H4 (cell line): ENCODE measurements around the gene NKTR. TPM values are rescaled to one million over a fixed set of nuclear protein-coding genes. Genes with fewer than 3 reads are reported as not detected.
"Not testable (repeated sequence)": the region's sequence is repeated elsewhere in the genome, so short reads cannot be mapped to it uniquely, and the experiment has no call there.

Experiments
- DNase-seq: peaks from one replicate; pipeline ENCODE4 v3.0.0-alpha.2; 2015; ENCODE audit warnings: low spot score
- total RNA-seq: library from RNA; depleted of rRNA; stranded (reverse); fragments of >200 nt; shearing (Covaris generic); gene quantifications from 2 replicates; pipeline ENCODE4 v1.2.3, GENCODE V29; 2014; rRNA removed

The NKTR gene
- 3.8 and 6.2 TPM in 2 replicates for total RNA-seq

DNA sequence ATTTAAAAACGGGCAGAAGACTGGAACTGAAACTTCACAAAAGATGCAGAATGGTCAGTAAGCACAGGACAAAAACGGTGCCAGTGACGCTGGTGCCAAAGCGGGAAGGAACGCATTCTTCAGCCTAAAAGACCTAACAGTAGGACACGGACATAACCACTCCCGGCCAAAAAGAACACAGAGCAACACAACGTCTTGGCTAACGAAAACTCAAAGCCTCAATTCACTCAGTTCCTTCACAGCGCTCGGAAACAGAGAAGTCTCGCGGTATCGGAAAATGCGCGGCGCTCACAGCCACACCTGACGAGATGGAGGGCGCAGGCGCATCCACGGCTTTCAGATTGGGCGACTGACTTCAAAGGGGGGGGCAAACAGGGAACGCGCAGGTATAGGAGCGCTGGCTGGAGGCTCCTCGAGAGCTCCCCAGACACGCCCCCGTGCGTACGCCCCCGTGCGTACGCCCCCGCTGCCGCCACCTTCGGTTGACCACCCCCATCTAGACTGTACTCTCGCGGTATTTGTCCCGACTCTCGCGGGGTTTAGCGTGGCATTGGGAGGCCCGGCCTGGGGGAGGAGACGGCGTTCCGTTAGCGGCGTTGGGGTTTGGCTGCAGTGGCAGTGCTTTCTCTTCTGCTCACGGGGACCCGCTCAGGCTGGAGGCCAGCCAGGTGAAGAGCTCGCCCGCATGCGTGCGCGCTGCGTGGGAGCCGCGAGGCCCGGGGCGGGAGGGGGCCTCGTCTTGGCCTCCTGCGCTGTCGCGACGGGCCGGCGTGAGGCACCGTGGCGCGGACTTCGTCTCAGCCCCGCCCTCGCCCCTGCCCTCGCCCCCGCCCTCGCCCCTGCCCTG is at the start of gene NKTR:
Gene NKTR (plus strand): TSS at position 576 of the 847 bp plus-strand sequence. CDS start 321 bp downstream, outside the sequence.
- DNase-seq, result peak; percentile 96

GRCh38 chr3:42552830-42553229 is 47.7 kb upstream of the NKTR start:
- no peak for DNase-seq

DNA sequence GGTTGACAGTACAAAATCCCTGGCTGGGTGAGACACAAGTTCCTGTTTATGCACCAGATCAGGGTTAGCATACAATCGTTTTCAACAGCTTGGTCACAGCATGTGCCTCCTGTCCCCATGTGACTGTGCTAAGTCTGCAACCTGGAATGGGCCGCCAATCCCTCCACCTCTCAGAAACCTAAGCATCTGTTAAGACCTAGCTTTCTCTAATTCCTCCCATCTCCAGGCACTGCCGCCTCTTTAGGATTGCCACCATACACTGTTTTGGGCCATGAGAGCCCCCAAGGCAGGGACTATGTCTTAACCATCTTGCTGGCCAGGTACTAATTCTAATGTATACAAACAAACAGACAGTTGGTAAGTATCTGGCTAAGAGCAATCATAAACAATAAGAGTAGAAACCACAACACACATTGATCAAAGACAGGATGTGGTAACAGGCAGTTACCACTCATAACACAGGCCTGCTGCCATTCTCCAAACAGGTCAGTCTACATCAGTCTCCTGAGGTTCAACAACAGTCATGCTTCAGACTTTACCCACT is 44.3 kb upstream of the NKTR start:
- no peak for DNase-seq

GRCh38 chr3:42556817-42557216 is 43.7 kb upstream of the NKTR start:
- not testable (repeated sequence) for DNase-seq

DNA sequence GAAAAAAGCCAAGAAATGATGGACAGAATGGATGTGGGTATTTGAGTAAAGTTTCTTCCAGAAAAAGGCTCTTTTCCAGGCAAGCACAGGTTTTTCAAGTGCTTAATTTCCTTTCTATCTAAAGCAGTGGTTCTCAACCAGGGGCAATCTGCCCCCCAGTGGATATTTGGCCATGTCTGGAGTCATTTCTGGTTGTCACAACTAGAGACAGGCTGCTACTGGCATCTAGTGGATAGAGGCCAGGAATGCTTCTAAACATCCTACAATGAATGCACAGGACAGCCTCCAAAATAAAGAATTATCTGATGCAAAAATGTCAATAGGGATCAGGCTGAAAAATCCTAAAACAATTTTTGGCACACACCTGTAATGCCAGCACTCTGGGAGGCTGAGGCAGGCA is 42.6 kb upstream of the NKTR start:
- DNase-seq, result no peak

DNA sequence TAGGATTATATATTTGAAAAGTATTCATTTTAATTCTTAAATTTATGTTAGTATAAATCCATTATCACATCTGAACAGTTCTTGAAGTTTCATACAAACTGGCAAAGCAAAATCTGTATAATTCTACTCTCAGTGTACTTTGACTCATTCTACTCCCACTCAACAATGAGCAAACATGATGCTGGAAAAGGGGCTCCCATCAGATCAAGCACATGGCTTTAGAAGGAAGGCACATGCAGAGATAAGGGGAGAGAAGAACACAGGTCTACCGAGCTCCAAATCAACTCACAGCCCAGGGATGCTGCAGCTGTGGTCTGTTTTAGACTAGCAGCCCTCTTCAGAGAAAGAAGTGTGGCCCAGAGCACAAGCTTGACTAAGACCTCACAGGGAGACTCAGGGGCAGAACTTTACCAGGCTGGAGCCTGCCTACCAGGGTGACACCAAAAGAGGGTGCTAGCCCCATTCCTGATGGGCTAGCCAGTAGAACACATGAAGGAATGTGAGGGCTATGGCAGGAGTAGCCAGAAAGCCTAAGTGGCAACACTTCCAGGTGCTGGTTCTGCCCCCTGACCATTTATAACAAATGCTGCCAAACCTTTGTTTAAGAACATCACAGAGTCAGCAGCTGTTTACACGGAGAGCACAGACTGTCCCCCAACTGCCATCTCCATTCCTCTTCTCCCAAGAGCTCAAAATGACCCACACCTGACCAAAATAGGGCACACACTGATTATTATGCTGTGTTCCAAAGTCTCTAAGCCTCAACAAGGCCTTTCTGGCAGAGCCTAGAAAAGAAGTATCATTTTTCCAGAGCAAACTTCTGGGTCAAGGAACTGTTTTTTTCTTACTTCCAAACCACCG is 38.2 kb upstream of the NKTR start:
- no peak for DNase-seq

DNA sequence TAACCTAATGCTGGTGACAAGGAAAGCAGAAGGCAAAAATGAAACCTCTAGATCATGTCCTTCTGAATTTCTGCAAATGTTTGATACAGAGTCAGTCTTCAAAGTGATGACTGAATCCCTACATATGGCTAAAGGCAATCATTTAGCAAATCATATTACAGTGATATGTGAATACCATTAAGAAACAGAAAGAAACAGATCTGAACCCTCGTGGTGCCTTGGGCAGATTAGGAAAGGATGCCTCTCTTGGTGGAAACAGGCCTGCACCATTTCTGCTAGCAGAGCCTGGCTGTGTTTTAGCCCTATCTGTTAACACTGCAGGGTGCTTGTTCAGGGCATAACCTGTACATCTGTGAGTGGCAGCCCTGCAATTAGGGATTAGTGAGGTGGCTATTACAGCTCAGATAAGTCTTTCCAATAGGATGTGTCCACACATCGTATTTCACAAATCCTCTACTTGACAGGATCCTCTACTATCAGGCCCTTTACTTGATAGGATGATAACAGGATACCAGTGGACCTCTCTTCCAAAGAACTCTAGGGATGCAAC is 30.8 kb upstream of the NKTR start:
- no peak for DNase-seq

- peak; percentile 8 for DNase-seq
Observed at GRCh38 chr3:42572278-42572677, 28.2 kb upstream of the NKTR start.

- DNase-seq, result no peak
Observed at GRCh38 chr3:42575137-42575741, 25.2 kb upstream of the NKTR start.

- DNase-seq, result no peak
Observed at GRCh38 chr3:42578054-42578453, 22.4 kb upstream of the NKTR start.

DNA sequence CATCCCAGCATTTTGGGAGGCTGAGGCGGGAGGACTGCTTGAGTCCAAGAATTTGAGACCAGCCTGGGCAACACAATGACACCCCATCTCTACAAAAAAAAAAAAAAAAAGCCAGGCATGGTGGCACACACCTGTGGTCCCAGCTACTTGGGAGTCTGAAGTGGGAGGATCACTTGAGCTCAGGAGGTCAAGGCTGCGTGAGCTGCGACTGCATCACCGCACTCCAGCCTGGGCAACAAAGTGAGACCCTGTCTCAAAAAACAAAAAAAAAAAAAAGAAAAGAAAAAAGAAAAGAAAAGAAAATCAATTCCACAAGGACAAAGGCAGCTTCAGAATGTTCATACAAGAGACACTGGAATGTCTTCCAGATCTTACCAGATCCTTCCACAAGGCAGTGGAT is 21.1 kb upstream of the NKTR start:
- not testable (repeated sequence) for DNase-seq

DNA sequence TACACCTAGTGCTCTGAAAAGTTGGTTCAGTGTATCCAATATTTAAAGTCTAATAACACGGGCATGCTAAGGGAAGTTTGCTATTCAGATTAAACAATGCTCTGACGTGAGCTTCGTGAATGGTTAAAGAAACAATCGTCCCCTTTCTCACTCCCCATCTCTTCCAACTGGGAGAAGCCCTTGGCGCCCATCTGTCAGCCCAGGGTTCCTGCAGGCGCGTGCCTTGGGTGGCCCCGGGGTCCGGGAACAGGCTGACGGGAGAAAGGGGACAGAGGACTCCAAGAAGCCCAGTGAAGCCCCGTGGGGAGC is 19.1 kb upstream of the NKTR start:
- DNase-seq, result no peak

GRCh38 chr3:42581709-42582473 is 18.6 kb upstream of the NKTR start, which contains the start of gene SEC22C:
Gene SEC22C, minus strand, starts transcription at chr3:42581967. Its CDS starts 12,921 bp downstream, at chr3:42569046.
- DNase-seq, result peak; percentile 85

GRCh38 chr3:42582474-42583070 is 17.9 kb upstream of the NKTR start:
- DNase-seq, result no peak

GRCh38 chr3:42588625-42589024 is 11.9 kb upstream of the NKTR start:
- no peak for DNase-seq

DNA sequence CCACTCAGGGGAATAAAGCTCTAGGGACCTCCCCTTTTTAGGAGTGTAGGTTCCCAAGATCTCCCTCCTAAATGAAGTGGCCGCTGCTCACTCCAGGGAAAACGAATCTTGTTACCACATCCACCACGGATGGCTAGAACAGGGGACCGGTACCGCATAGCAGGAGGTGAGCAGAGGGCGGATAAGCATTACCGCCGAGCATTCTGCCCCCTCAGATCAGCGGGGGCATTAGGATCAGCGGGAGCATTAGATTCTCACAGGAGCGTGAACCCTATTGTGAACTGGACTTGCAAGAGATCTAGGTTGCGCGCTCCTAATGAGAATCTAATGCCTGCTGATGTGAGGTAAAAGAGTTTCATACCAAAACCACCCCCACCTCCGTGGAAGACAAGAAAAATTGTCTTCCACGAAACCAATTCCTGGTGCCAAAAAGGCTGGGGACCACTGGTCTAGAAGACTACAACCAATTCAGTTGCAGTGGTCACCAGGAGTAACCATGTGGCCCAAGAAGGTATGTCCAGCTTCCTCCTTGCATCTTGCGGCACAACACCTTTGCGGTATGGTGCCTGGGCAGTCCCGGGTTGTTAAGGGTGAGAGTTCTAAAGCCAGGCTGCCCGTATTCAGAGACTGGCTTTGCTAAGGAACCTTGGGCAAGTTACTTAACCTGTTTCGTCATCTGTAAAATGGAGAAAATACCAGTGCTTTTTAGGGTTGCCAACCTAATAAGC is 10.9 kb upstream of the NKTR start:
- no peak for DNase-seq

DNA sequence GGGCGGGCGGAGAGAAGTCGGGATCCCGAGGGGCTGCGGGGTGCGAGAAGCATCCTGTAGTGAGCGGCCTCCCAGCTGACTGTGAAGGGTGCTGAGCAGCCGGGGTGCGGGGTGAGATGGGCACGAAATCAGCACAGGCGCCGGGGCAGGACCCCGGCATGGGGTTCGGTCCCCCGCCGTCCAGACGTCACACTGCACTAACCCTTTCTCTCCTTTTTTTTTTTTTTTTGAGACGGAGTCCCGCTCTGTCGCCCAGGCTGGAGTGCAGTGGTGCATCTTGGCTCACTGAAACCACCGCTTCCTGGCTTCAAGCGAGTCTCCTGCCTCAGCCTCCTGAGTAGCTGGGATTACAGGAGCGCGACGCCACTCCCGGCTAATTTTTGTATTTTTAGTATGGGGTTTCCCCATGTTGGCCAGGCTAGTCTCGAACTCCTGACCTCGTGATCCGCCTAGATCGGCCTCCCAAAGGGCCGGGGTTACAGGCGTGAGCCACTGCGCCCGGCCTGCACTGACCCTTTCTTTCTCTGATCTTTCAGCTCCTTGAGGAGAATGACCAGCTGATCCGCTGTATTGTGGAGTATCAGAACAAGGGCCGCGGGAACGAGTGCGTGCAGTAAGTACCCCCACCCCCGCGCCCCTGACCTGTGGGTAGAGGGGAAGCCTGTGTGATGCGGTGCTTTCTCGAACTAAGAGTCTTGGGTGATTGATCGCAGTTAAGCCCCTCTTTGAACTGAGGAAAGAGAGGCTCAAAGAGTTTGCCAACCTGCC is 9.3 kb upstream of the NKTR start:
- DNase-seq, result no peak

DNA sequence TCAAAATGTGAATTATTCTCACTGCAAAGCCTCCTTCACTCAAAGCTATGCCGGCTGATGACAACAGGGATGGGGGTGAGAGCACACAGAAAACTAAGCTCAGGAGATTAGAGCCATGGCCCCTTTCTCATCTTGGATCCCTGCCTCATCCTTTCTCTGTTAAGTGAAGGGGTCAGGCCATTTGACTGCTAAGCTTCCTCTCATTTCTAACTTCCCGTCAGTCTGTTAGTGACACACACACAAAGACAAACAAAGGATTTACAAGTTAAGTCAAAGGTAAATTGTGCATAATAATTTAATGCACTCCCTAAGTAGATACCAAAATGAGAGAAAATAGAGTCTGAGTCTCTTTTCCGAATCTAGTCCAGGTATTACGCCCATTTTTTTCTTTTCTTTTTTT is 8.7 kb upstream of the NKTR start:
- no peak for DNase-seq

DNA sequence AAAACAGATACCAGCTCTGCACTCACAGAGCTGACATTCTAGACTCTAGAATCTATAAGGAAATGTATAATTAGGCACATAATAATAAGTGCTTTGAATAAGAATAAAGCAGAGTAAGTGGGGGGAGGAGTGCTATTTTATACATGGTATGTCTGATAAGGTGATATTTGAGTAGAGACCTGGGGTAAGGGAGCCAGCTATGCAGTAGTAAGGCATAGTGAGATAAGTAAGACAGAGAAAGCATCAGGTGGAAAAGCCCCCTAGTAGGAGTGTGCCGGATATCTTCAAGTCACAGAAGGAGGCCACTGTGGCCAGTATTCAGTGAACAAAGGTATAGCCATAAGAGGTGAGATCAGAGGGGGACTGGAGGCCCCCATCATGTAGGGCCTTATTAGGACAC is 6.9 kb upstream of the NKTR start:
- no peak for DNase-seq
